Head of caudate nucleus (tissue), 42 donors: Measurements from ENCODE around the gene SEC61A1.

Experiments
- DNase-seq, 42 donors: peaks; one replicate each; pipeline versions ENCODE4 v3.0.0 to v3.0.0-alpha.2; 2020 to 2021; ENCODE audit warnings: mixed read lengths in 7 of 42
- intact Hi-C: fragments of 100-400 bp; cut with DNase I; formaldehyde crosslinking; loops from one replicate; pipeline ENCODE4 v1.15.0; 2022

Gene SEC61A1

GRCh38 chr3:128073807-128074206 is 21.6 kb downstream of the SEC61A1 start:
- intact Hi-C loops: no loop called here
- DNase-seq: no peak

- peak in 1 of 42 donors; percentile 22 for DNase-seq
- intact Hi-C loops: no loop called here
Observed at GRCh38 chr3:128074851-128075521, 22.7 kb downstream of the SEC61A1 start.

- intact Hi-C loops: no loop called here
- peak; percentile 72 to 97 (median 93) for DNase-seq
Observed at GRCh38 chr3:128075522-128076482, 23.6 kb downstream of the SEC61A1 start.

GRCh38 chr3:128076483-128077201 is 24.4 kb downstream of the SEC61A1 start:
- intact Hi-C loops: no loop called here
- peak in 41 of 42 donors; percentile 49 to 90 (median 81) for DNase-seq

GRCh38 chr3:128077202-128077624 is 25.0 kb downstream of the SEC61A1 start:
- DNase-seq: peak in 5 of 42 donors; percentile 4 to 21 (median 17)
- intact Hi-C loops: no loop called here

GRCh38 chr3:128077665-128078064 is 25.4 kb downstream of the SEC61A1 start:
- intact Hi-C loops: no loop called here
- DNase-seq: no peak

GRCh38 chr3:128078322-128078721 is 26.1 kb downstream of the SEC61A1 start:
- intact Hi-C loops: no loop called here
- no peak for DNase-seq

- intact Hi-C loops: no loop called here
- DNase-seq: no peak
Observed at GRCh38 chr3:128078875-128079274, 26.6 kb downstream of the SEC61A1 start.

- intact Hi-C loops: no loop called here
- DNase-seq: no peak
Observed at GRCh38 chr3:128079823-128080222, 27.6 kb downstream of the SEC61A1 start.

GRCh38 chr3:128080323-128081080 is 28.3 kb downstream of the SEC61A1 start:
- intact Hi-C loops: no loop called here
- DNase-seq: no peak

GRCh38 chr3:128081226-128081625 is 29.0 kb downstream of the SEC61A1 start:
- intact Hi-C loops: no loop called here
- peak in 1 of 42 donors; percentile 22 for DNase-seq

- intact Hi-C loops: no loop called here
Observed at GRCh38 chr3:128081846-128082245, 29.6 kb downstream of the SEC61A1 start.

GRCh38 chr3:128082546-128082945 is 30.3 kb downstream of the SEC61A1 start:
- no peak for DNase-seq
- intact Hi-C loops: no loop called here

More at GRCh38 chr3:128081846-128082245, 29.6 kb downstream of the SEC61A1 start:
- DNase-seq: no peak

- no peak for DNase-seq
- intact Hi-C loops: no loop called here
Observed at GRCh38 chr3:128083396-128083795, 31.2 kb downstream of the SEC61A1 start.

GRCh38 chr3:128083980-128084674 is 31.9 kb downstream of the SEC61A1 start:
- intact Hi-C loops: no loop called here
- no peak for DNase-seq

GRCh38 chr3:128084675-128085021 is 32.4 kb downstream of the SEC61A1 start:
- intact Hi-C loops: no loop called here
- no peak for DNase-seq

- no peak for DNase-seq
- intact Hi-C loops: no loop called here
Observed at GRCh38 chr3:128089135-128089534, 36.9 kb downstream of the SEC61A1 start.

GRCh38 chr3:128091586-128091985 is 39.3 kb downstream of the SEC61A1 start:
- no peak for DNase-seq
- intact Hi-C loops: no loop called here
